Peyer's patch (tissue), 4 donors: Measurements from ENCODE around the gene TOP1.

Experiments used
- POLR2A ChIP-seq, 2 donors: fragments of 450-650 bp; IDR thresholded peaks; one replicate each; pipeline ENCODE4 v1.5.1; 2017; ENCODE audit warnings: antibody characterized with exemption in 2 of 2, mild to moderate bottlenecking in 2 of 2, moderate library complexity in 2 of 2
- TF ChIP-seq, protein P1 (sequence below), 6 experiments: fragments of 450-650 bp in 4 of 6; fragments of 200-600 bp in 2 of 6; sonication (generic) in 1 of 6; IDR thresholded peaks; one replicate each; pipeline ENCODE4 v1.5.1; 2017 to 2019; ENCODE audit warnings: antibody characterized with exemption in 6 of 6, mild to moderate bottlenecking in 3 of 6, moderate library complexity in 1 of 6

DNA sequence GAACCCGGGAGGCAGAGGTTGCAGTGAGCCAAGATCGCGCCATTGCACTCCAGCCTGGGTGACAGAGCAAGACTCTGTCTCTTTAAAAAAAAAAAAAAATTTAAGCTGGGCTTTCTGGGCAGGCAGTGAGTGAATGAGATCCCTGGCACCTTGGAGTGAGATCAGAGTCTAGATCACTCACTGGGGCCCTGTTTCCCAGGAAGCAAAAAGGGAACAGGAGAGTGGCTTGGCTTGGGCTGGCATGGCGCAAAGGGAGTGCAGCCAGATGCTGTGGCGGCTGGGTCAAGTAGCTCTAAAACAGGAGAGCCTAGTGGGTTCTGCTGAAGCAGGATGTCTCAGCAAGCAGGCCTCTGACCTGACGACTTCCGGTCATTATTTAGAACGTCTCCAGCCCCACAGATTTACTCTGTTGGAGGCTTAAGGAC, 119.2 kb downstream of the TOP1 start:
- TF ChIP-seq, protein P1, sequence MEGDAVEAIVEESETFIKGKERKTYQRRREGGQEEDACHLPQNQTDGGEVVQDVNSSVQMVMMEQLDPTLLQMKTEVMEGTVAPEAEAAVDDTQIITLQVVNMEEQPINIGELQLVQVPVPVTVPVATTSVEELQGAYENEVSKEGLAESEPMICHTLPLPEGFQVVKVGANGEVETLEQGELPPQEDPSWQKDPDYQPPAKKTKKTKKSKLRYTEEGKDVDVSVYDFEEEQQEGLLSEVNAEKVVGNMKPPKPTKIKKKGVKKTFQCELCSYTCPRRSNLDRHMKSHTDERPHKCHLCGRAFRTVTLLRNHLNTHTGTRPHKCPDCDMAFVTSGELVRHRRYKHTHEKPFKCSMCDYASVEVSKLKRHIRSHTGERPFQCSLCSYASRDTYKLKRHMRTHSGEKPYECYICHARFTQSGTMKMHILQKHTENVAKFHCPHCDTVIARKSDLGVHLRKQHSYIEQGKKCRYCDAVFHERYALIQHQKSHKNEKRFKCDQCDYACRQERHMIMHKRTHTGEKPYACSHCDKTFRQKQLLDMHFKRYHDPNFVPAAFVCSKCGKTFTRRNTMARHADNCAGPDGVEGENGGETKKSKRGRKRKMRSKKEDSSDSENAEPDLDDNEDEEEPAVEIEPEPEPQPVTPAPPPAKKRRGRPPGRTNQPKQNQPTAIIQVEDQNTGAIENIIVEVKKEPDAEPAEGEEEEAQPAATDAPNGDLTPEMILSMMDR (IDR thresholded peaks at IDR 0.05) = no peak
- peak in 1 of 2 donors; percentile 37 for TF ChIP-seq POLR2A (IDR thresholded peaks at IDR 0.05)
